BJ (cell line): Measurements from ENCODE around the gene TAF6. TPM values are rescaled to one million over a fixed set of nuclear protein-coding genes. Genes with fewer than 3 reads are reported as not detected.

Source experiments
- CTCF ChIA-PET: fragments of 350-600 bp; formaldehyde crosslinking; extraction: SDS; loops from one replicate; lab custom pipeline; 2021; ENCODE audit warnings: antibody characterized with exemption, inconsistent platforms; lab: Yijun Ruan, JAX
- POLR2A ChIA-PET: fragments of 300-600 bp; sonication (Branson Sonifier 250); formaldehyde crosslinking; extraction: SDS; loops from one replicate; lab custom pipeline; 2021; ENCODE audit warnings: antibody characterized with exemption; lab: Charles Lee
- DNase-seq: peaks from one replicate; pipeline ENCODE4 v3.0.0-alpha.2; 2011; ENCODE audit warnings: low read depth
- H3K27me3 ChIP-seq: 2 replicates; pipeline ENCODE4 v1.6.0; 2011; ENCODE audit warnings: low read length; ENCODE audit not compliant: control insufficient read depth, insufficient read depth
- H3K36me3 ChIP-seq: 2 replicates; pipeline ENCODE4 v1.5.1; 2011; ENCODE audit warnings: low read length; ENCODE audit not compliant: control insufficient read depth, insufficient read depth
- H3K4me3 ChIP-seq: 2 replicates; pipeline ENCODE4 v1.5.1; 2011; ENCODE audit warnings: low read depth, mild to moderate bottlenecking, control low read depth, low read length
- polyA plus RNA-seq: library from polyadenylated mRNA; depleted of rRNA; stranded (reverse); fragments of >200 nt; gene quantifications from 2 replicates; pipeline ENCODE4 v1.2.3, GENCODE V29; 2011
- TF ChIP-seq, protein P1 (sequence below): IDR thresholded peaks from 2 replicates; pipeline ENCODE4 v1.5.1; 2011; ENCODE audit warnings: low read depth, mild to moderate bottlenecking, control low read depth, inconsistent platforms, low read length, moderate library complexity; ENCODE audit not compliant: insufficient read depth

TAF6 gene
- polyA plus RNA-seq, 1 experiment = 39.5 TPM

DNA sequence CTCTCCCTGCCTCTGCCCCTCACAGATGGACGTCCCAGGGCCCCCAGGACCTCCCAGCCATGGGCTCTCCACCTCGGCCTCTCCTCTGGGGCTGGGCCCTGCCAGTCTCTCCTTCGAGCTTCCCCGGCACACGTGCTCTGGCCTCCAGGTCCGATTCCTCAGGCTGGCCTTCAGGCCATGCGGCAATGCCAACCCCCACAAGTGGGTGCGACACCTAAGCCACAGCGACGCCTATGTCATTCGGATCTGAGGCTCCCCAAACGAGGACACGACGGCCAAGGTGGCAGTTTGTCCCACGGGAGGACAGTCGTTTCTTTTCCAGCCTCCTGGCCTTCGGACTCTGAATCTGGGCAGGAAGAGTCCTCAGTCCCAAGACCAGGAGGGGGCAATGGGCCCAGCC is 12.5 kb downstream of the TAF6 start:
- H3K36me3 ChIP-seq = peaks cover 29% of the 10 kb centered on the region
- DNase-seq = no peak
- H3K4me3 ChIP-seq = no peak overlapping the region
- ChIA-PET CTCF (no interaction called here), POLR2A (no interaction called here)
- TF ChIP-seq, protein P1, sequence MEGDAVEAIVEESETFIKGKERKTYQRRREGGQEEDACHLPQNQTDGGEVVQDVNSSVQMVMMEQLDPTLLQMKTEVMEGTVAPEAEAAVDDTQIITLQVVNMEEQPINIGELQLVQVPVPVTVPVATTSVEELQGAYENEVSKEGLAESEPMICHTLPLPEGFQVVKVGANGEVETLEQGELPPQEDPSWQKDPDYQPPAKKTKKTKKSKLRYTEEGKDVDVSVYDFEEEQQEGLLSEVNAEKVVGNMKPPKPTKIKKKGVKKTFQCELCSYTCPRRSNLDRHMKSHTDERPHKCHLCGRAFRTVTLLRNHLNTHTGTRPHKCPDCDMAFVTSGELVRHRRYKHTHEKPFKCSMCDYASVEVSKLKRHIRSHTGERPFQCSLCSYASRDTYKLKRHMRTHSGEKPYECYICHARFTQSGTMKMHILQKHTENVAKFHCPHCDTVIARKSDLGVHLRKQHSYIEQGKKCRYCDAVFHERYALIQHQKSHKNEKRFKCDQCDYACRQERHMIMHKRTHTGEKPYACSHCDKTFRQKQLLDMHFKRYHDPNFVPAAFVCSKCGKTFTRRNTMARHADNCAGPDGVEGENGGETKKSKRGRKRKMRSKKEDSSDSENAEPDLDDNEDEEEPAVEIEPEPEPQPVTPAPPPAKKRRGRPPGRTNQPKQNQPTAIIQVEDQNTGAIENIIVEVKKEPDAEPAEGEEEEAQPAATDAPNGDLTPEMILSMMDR = no peak
- H3K27me3 ChIP-seq = no peaks in the 10 kb centered on the region

DNA sequence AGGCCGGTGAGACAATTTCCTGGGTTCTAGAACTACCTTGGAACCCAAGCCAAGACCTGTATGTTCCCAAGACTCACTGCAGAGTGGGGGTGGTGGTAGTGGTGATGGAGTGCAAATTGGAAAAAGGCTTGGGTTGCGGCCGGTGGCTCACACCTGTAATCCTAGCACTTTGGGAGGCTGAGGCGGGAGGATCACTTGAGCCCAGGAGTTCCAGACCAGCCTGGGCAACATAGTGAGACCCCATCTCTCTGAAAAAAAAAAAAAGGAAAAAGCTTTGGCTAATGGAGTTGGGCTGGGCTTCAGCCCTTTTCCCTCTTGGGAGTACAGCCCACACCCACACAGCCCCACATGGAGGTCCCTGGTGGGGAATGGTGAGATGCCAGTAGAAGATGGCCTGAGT is 13.6 kb downstream of the TAF6 start:
- CTCF ChIA-PET = no interaction called here
- DNase-seq = no peak
- POLR2A ChIA-PET = no interaction called here
- TF ChIP-seq, protein P1 = no peak
- no peaks in the 10 kb centered on the region for H3K27me3 ChIP-seq
- no peak overlapping the region for H3K4me3 ChIP-seq
- peaks cover 25% of the 10 kb centered on the region for H3K36me3 ChIP-seq

DNA sequence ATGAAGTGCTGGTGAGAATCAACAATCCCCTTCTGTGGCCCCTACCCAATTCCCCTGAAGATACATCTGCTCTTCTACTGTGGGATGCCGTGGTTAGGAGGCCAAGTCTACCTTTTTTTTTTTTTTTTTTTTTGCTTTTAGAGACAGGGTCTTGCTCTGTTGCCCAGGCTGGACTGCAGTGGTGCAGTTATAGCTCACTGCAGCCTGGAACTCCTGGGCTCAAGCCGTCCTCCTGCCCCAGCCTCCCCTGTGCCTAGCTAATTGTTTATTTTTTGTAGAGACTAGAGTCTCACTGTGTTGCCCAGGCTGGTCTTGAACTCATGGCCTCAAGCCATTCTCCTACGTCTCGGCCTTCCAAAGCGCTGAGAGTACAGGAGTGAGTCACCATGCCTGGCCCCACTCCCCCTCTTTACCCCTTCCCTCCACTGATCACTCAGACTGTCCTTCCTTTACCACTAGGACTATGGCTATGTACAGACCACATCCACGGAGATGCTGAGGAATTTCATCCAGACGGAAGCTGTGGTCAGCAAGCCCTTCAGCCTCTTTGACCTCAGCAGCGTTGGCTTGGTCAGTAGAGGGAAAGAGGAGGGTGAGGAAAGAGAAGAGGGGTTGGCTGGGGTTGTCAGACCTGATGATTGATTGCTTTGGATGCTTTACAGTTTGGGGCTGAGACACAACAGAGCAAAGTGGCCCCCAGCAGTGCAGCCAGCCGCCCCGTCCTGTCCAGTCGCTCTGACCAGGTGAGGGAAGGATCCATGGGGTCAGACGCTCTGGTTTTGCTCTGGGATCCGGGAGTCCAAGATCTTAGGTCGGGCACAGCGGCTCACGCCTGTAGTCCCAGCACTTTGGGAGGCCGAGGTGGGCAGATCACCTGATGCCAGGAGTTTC is 16.0 kb downstream of the TAF6 start:
- POLR2A ChIA-PET = no interaction called here
- TF ChIP-seq, protein P1 = no peak
- CTCF ChIA-PET = interaction anchor here (1.0 to 1.4 kb wide), 2 partner anchors 11 to 15 kb away, joined by 3 to 4 read pairs; partner anchors contain the start of gene COPS6
- Histone ChIP-seq H3K4me3 (no peak overlapping the region), H3K36me3 (peaks cover 29% of the 10 kb centered on the region), H3K27me3 (no peaks in the 10 kb centered on the region)
- peak; percentile 42 for DNase-seq

DNA sequence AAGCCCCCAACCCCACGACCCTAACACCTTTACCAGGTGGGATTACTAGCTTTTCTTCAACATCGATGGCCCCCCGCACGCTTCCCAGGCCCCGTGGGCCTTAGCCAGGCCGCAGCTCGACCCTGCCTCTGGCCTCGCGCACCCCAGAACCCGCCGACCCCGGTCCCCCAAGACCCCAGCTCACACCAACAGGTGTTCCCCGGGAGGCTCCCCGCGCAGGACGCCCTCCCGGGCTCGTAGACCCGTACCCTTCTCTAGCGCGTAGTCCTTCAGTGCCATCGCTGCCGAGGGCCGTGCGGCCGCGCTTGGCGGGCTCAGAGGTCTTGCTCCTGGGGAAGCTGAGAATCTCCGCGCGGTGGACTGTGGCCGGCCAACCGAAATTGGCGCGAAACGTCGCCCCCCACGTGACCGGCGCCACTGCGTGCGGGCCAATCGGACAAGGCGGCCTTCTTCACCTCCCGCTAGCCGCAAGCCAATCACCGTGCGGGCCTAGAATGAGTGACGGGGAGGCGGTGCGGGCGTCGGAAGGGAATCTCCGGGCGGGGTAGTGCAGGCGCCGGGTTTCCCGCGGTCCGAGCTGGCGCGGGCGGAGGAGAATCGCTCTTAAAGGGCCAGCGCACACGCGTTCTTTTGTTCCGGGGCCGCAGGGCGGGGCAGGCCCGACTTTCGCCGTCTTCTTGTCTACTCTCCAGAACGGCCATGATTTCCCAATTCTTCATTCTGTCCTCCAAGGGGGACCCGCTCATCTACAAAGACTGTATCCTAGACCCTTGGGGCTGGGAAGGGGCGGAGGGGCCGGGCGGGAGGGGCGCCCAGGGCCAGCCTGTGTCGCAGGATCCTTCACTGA is 17.9 kb downstream of the TAF6 start, which contains the start of the genes AP4M1 and MCM7:
Gene AP4M1 (plus strand): TSS at position 628 of the 847 bp plus-strand sequence. CDS start 72 bp downstream, at position 700.
Gene MCM7 (minus strand): TSS at position 382 of the 847 bp plus-strand sequence. CDS start 103 bp downstream, at position 279.
- DNase-seq = peak; percentile 94
- CTCF ChIA-PET = interaction anchor here (0.5 to 2.3 kb wide), 10 partner anchors 9 to 636 kb away, joined by 3 to 6 read pairs (median 3); no protein-coding TSS in a partner anchor
- TF ChIP-seq, protein P1 = no peak
- peak within 1 kb of the TSS; percentile 61 for H3K4me3 ChIP-seq
- peaks cover 26% of the 10 kb centered on the region for H3K36me3 ChIP-seq
- POLR2A ChIA-PET = interaction anchor here (0.6 to 0.9 kb wide), 5 partner anchors 13 to 792 kb away, joined by 3 to 17 read pairs (median 3); partner anchors contain the start of genes BUD31 and COPS6
- no peaks in the 10 kb centered on the region for H3K27me3 ChIP-seq
